H1 (cell line): Measurements from ENCODE around the gene ARHGAP26. TPM values are rescaled to one million over a fixed set of nuclear protein-coding genes. Genes with fewer than 3 reads are reported as not detected.

Experiments
- CTCF ChIA-PET: fragments of 300-600 bp; sonication (Branson Sonifier 250); formaldehyde crosslinking; loops from one replicate; lab custom pipeline; 2021; ENCODE audit not compliant: partially characterized antibody; lab: Charles Lee
- POLR2A ChIA-PET: fragments of 300-600 bp; sonication (Branson Sonifier 250); formaldehyde crosslinking; loops from one replicate; lab custom pipeline; 2021; ENCODE audit warnings: inconsistent platforms; ENCODE audit not compliant: partially characterized antibody; lab: Charles Lee
- DNase-seq, 2 experiments: peaks; one replicate each; pipeline versions ENCODE4 v3.0.0 to v3.0.0-alpha.2; 2010 to 2022; ENCODE audit warnings: low spot score in 2 of 2, low read depth in 1 of 2, mixed read lengths in 1 of 2
- FAIRE-seq: peaks from 2 replicates; lab custom pipeline; 2011; peaks lifted over from hg19 to GRCh38; lab: Jason Lieb, UNC
- H2AFZ ChIP-seq: 2 replicates; pipeline ENCODE4 v1.8.1; 2012; ENCODE audit warnings: low read length, inconsistent platforms
- H2AK5ac ChIP-seq: 2 replicates; pipeline ENCODE4 v1.6.1; 2013; ENCODE audit warnings: low read depth, low read length
- H2BK120ac ChIP-seq: replicated peaks from 2 replicates; pipeline ENCODE3; 2013; ENCODE audit warnings: low read depth, low read length, inconsistent platforms
- H2BK12ac ChIP-seq: 2 replicates; pipeline ENCODE4 v1.6.1; 2013; ENCODE audit warnings: low read depth, low read length
- H2BK15ac ChIP-seq: 2 replicates; pipeline ENCODE4 v1.6.1; 2013; ENCODE audit warnings: low read length
- H2BK20ac ChIP-seq: 2 replicates; pipeline ENCODE4 v1.6.1; 2013; ENCODE audit warnings: low read length
- H2BK5ac ChIP-seq: 2 replicates; pipeline ENCODE4 v1.6.1; 2013; ENCODE audit warnings: low read depth, low read length
- H3K14ac ChIP-seq: 2 replicates; pipeline ENCODE4 v1.6.1; 2013; ENCODE audit warnings: inconsistent platforms; ENCODE audit not compliant: insufficient read length
- H3K18ac ChIP-seq: 2 replicates; pipeline ENCODE4 v1.6.1; 2013; ENCODE audit warnings: low read length; ENCODE audit errors: extremely low read depth
- H3K23ac ChIP-seq: 2 replicates; pipeline ENCODE4 v1.6.1; 2013; ENCODE audit warnings: inconsistent platforms; ENCODE audit not compliant: insufficient read length
- H3K23me2 ChIP-seq: 2 replicates; pipeline ENCODE4 v1.6.1; 2013; ENCODE audit warnings: low read depth, low read length
- H3K27ac ChIP-seq: 2 replicates; pipeline ENCODE4 v1.6.1; 2011; ENCODE audit warnings: low read depth, low read length, inconsistent platforms
- H3K27me3 ChIP-seq, 4 experiments: replicated peaks in 1 of 4; 1 replicate in 1 of 4; 2 replicates in 3 of 4; pipeline versions ENCODE4 v1.6.1 to v1.8.1; 2011 to 2013; ENCODE audit warnings: low read length in 3 of 4, mild to moderate bottlenecking in 3 of 4, inconsistent platforms in 2 of 4, mixed read lengths in 2 of 4, moderate library complexity in 1 of 4; ENCODE audit not compliant: control insufficient read depth in 3 of 4, insufficient read depth in 3 of 4; ENCODE audit errors: extremely low read depth in 1 of 4
- H3K36me3 ChIP-seq, 4 experiments: 2 replicates each; pipeline versions ENCODE4 v1.6.1 to v1.8.1; 2011 to 2013; ENCODE audit warnings: mild to moderate bottlenecking in 4 of 4, low read length in 3 of 4, moderate library complexity in 2 of 4, control low read depth in 1 of 4, inconsistent platforms in 1 of 4; ENCODE audit not compliant: insufficient read depth in 4 of 4, control insufficient read depth in 2 of 4
- H3K4ac ChIP-seq: replicated peaks from 2 replicates; pipeline ENCODE3; 2013; ENCODE audit warnings: low read length, low read depth, mixed read lengths, inconsistent platforms; ENCODE audit not compliant: insufficient read length
- H3K4me1 ChIP-seq, 4 experiments: replicated peaks in 1 of 4; 1 replicate in 1 of 4; 2 replicates in 3 of 4; pipeline versions ENCODE4 v1.6.1 to v1.8.1; 2011 to 2013; ENCODE audit warnings: low read length in 3 of 4, inconsistent platforms in 2 of 4, mixed read lengths in 1 of 4; ENCODE audit not compliant: insufficient read depth in 4 of 4, control insufficient read depth in 3 of 4
- H3K4me2 ChIP-seq, 2 experiments: 2 replicates each; pipeline versions ENCODE4 v1.6.1 to v1.8.1; 2011 to 2013; ENCODE audit warnings: low read depth in 2 of 2, low read length in 2 of 2, control low read depth in 1 of 2, inconsistent platforms in 1 of 2, mild to moderate bottlenecking in 1 of 2; ENCODE audit not compliant: insufficient read depth in 1 of 2
- H3K4me3 ChIP-seq, 4 experiments: fragments of 200-600, 300-600 bp in 1 of 4; sonication (generic), shearing (Covaris generic), sonication (Bioruptor Twin) in 1 of 4; 2 replicates each; pipeline versions ENCODE4 v1.5.1 to v1.8.1; 2011 to 2016; ENCODE audit warnings: low read length in 4 of 4, low read depth in 3 of 4, control low read depth in 2 of 4, inconsistent platforms in 2 of 4, mild to moderate bottlenecking in 2 of 4, mixed read lengths in 1 of 4, moderate library complexity in 1 of 4; ENCODE audit not compliant: insufficient read depth in 2 of 4; ENCODE audit errors: extremely low read depth in 1 of 4
- H3K56ac ChIP-seq: replicated peaks from 2 replicates; pipeline ENCODE3; 2013; ENCODE audit warnings: low read depth, mild to moderate bottlenecking, mixed read lengths, low read length, inconsistent platforms; ENCODE audit not compliant: insufficient read length
- H3K79me1 ChIP-seq: 2 replicates; pipeline ENCODE4 v1.6.1; 2013; ENCODE audit warnings: low read depth, low read length, control low read depth
- H3K79me2 ChIP-seq, 2 experiments: 2 replicates each; pipeline versions ENCODE4 v1.6.1 to v1.8.1; 2012 to 2013; ENCODE audit warnings: low read length in 2 of 2, mild to moderate bottlenecking in 2 of 2, inconsistent platforms in 1 of 2; ENCODE audit not compliant: insufficient read depth in 2 of 2, control insufficient read depth in 1 of 2
- H3K9ac ChIP-seq, 4 experiments: replicated peaks in 1 of 4; 1 replicate in 1 of 4; 2 replicates in 3 of 4; pipeline versions ENCODE4 v1.6.1 to v1.8.1; 2011 to 2013; ENCODE audit warnings: low read depth in 3 of 4, low read length in 3 of 4, control low read depth in 2 of 4, mild to moderate bottlenecking in 2 of 4, moderate library complexity in 2 of 4, inconsistent platforms in 1 of 4; ENCODE audit errors: extremely low read depth in 1 of 4
- H3K9me3 ChIP-seq, 2 experiments: 2 replicates each; pipeline versions ENCODE4 v1.6.1 to v1.8.1; 2012 to 2013; ENCODE audit warnings: mild to moderate bottlenecking in 2 of 2, moderate library complexity in 2 of 2, control low read depth in 1 of 2, inconsistent platforms in 1 of 2, low read depth in 1 of 2, low read length in 1 of 2, mixed read lengths in 1 of 2; ENCODE audit not compliant: insufficient read depth in 2 of 2
- H4K20me1 ChIP-seq, 2 experiments: replicated peaks in 1 of 2; 2 replicates each; pipeline versions ENCODE3 to v1.8.1; 2011 to 2013; ENCODE audit warnings: inconsistent platforms in 2 of 2, low read length in 2 of 2, mild to moderate bottlenecking in 1 of 2; ENCODE audit not compliant: insufficient read depth in 2 of 2, control insufficient read depth in 1 of 2
- H4K5ac ChIP-seq: 2 replicates; pipeline ENCODE4 v1.6.1; 2013; ENCODE audit warnings: low read length, low read depth, mixed read lengths, inconsistent platforms; ENCODE audit not compliant: insufficient read length
- H4K8ac ChIP-seq: 2 replicates; pipeline ENCODE4 v1.8.0; 2013; ENCODE audit warnings: mild to moderate bottlenecking, moderate library complexity, low read length, inconsistent platforms; ENCODE audit not compliant: insufficient read depth; ENCODE audit errors: extremely low read depth
- H4K91ac ChIP-seq: replicated peaks from 2 replicates; pipeline ENCODE3; 2013; ENCODE audit warnings: low read length, mixed read lengths, inconsistent platforms; ENCODE audit not compliant: insufficient read length
- CHD1 ChIP-seq: IDR thresholded peaks from 2 replicates; pipeline ENCODE4 v1.6.1; 2012; ENCODE audit warnings: low read depth, low read length, improper control_type of control experiment
- EGR1 ChIP-seq: IDR thresholded peaks from 2 replicates; pipeline ENCODE4 v1.6.1; 2011; ENCODE audit warnings: low read depth, low read length, borderline replicate concordance
- EP300 ChIP-seq, 2 experiments: IDR thresholded peaks; 1 replicate in 1 of 2; 2 replicates in 1 of 2; pipeline ENCODE4 v1.6.1; 2011 to 2012; ENCODE audit warnings: low read depth in 2 of 2, low read length in 2 of 2, mild to moderate bottlenecking in 2 of 2, borderline replicate concordance in 1 of 2, inconsistent platforms in 1 of 2, moderate library complexity in 1 of 2
- EZH2 ChIP-seq: fragments of 200-600 bp; sonication (generic); IDR thresholded peaks from 2 replicates; pipeline ENCODE4 v1.7.1; 2012; ENCODE audit warnings: low read depth, mild to moderate bottlenecking, moderate library complexity, low read length, inconsistent platforms; ENCODE audit not compliant: severe bottlenecking
- GABPA ChIP-seq: IDR thresholded peaks from 2 replicates; pipeline ENCODE4 v1.6.1; 2011; ENCODE audit warnings: mild to moderate bottlenecking, low read length, moderate library complexity, borderline replicate concordance; ENCODE audit not compliant: insufficient read depth
- JUN ChIP-seq: IDR thresholded peaks from 2 replicates; pipeline ENCODE4 v1.6.1; 2011; ENCODE audit warnings: low read depth, mild to moderate bottlenecking, improper control_type of control experiment, low read length
- KDM1A ChIP-seq: fragments of 200-600, 300-600 bp; sonication (generic); IDR thresholded peaks from 2 replicates; pipeline ENCODE4 v1.7.1; 2016; ENCODE audit warnings: mild to moderate bottlenecking, low read length, borderline replicate concordance
- NRF1 ChIP-seq: IDR thresholded peaks from 2 replicates; pipeline ENCODE4 v1.6.1; 2011; ENCODE audit warnings: mild to moderate bottlenecking, low read depth, low read length, improper control_type of control experiment
- PHF8 ChIP-seq: fragments of 200-600 bp; sonication (generic); conservative IDR thresholded peaks from 2 replicates; pipeline ENCODE4 v1.7.1; 2012; ENCODE audit warnings: low read depth, mild to moderate bottlenecking, inconsistent platforms, low read length, moderate library complexity
- POU5F1 ChIP-seq: IDR thresholded peaks from 2 replicates; pipeline ENCODE4 v1.6.1; 2011; ENCODE audit warnings: low read depth, mild to moderate bottlenecking, low read length, moderate library complexity
- RBBP5 ChIP-seq: IDR thresholded peaks from 2 replicates; pipeline ENCODE4 v1.7.1; 2012; ENCODE audit warnings: low read depth, mild to moderate bottlenecking, inconsistent platforms, low read length, moderate library complexity, borderline replicate concordance
- SAP30 ChIP-seq: fragments of 300-600 bp; sonication (generic); IDR thresholded peaks from 2 replicates; pipeline ENCODE4 v1.7.1; 2012; ENCODE audit warnings: low read length, moderate library complexity, mild to moderate bottlenecking, inconsistent platforms; ENCODE audit not compliant: insufficient read depth, insufficient replicate concordance
- SIRT6 ChIP-seq: IDR thresholded peaks from one replicate; pipeline ENCODE4 v1.7.1; 2012; ENCODE audit warnings: low read length, inconsistent platforms
- WGBS, 2 experiments: shearing (Covaris generic) in 1 of 2; methylation state at CpG; one replicate each; pipeline versions ENCODE4 v1.1.6 to v1.1.7; 2013 to 2015; ENCODE audit warnings: low lambda C conversion rate in 2 of 2, mixed read lengths in 2 of 2, inconsistent platforms in 1 of 2, low coverage in 1 of 2, missing lambda C conversion rate in 1 of 2; ENCODE audit not compliant: insufficient replicate concordance in 2 of 2, insufficient coverage in 1 of 2, insufficient read length in 1 of 2; ENCODE audit errors: extremely low coverage in 1 of 2, missing lambda C conversion rate in 1 of 2; 5-methylcytosine and 5-hydroxymethylcytosine counted together
- polyA plus RNA-seq, 7 experiments: library from polyadenylated mRNA; depleted of rRNA in 3 of 7; stranded (reverse) in 5 of 7; unstranded in 2 of 7; fragments of >200 nt in 5 of 7; fragments of 200-250 nt in 2 of 7; gene quantifications; 1 replicate in 5 of 7; 2 replicates in 1 of 7; 4 replicates in 1 of 7; pipeline versions ENCODE4 v1.2.1 to v1.2.3, GENCODE V29; 2011 to 2013; ENCODE audit warnings: missing spikeins in 2 of 7, mixed read lengths in 2 of 7
- total RNA-seq: library from RNA; stranded (reverse); fragmentation: NEBNext Ultra II Directional; extraction: Animal tissue kit (Norgen Biotek cat#: 25700); gene quantifications from 2 replicates; pipeline ENCODE4 v1.2.1, GENCODE V29; 2021

The ARHGAP26 gene
- total and polyA plus RNA-seq, 2 of the 8 experiments (the other 6 are each of a cell fraction or from before 2014, with no cell fraction given): 7.1 to 24.8 TPM

- H3K4me1 ChIP-seq: peaks cover 2 to 12% (median 10%) of the 10 kb centered on the region in 4 experiments; a peak in 5 of 7 replicates
- H3K23ac ChIP-seq: no peak overlapping the region
- H3K23me2 ChIP-seq: no peaks in the 10 kb centered on the region
- H3K4me2 ChIP-seq: no peak overlapping the region
- 0 out of 4 replicates have a peak, but pooled peaks cover 0 to 3% of the 10 kb centered on the region in 2 experiments for H3K9me3 ChIP-seq
- no peak overlapping the region for H4K5ac ChIP-seq
- FAIRE-seq: no peak
- H3K36me3 ChIP-seq: no peaks in the 10 kb centered on the region; a peak in 1 of 8 replicates
- no peak overlapping the region for H3K14ac ChIP-seq
- no peak overlapping the region for H3K56ac ChIP-seq
- no peak overlapping the region for H2BK20ac ChIP-seq
- no peak for DNase-seq
- no peak overlapping the region for H3K4ac ChIP-seq
- H2AK5ac ChIP-seq: no peak overlapping the region
- no peak overlapping the region for H2BK120ac ChIP-seq
- no peak overlapping the region for H3K18ac ChIP-seq
- H3K27ac ChIP-seq: no peak overlapping the region
- H4K91ac ChIP-seq: no peak overlapping the region
- H4K8ac ChIP-seq: no peak overlapping the region
- no peak overlapping the region for H2BK15ac ChIP-seq
- H2BK5ac ChIP-seq: no peak overlapping the region
- H2AFZ ChIP-seq: no peak overlapping the region
- H3K27me3 ChIP-seq: no peaks in the 10 kb centered on the region
- no peak overlapping the region for H2BK12ac ChIP-seq
- no peaks in the 10 kb centered on the region for H3K79me1 ChIP-seq
- H3K4me3 ChIP-seq: no peak overlapping the region
- H3K9ac ChIP-seq: no peak overlapping the region
- ChIA-PET POLR2A (interaction anchor here (0.6 kb wide), 1 partner anchor 21 kb away, joined by 3 read pairs; no protein-coding TSS in a partner anchor), CTCF (interaction anchor here (0.6 to 2.5 kb wide), 8 partner anchors 9 to 952 kb away, joined by 3 to 6 read pairs (median 3); no protein-coding TSS in a partner anchor)
- H3K79me2 ChIP-seq: no peaks in the 10 kb centered on the region
- 83% methylated on average over 4 of the region's 4 CpGs; no CpG with 5 or more reads in 1 of the 2 experiments for WGBS, 2 experiments
- H4K20me1 ChIP-seq: no peaks in the 10 kb centered on the region
- TF ChIP-seq EZH2 (no peak), SIRT6 (no peak), JUN (no peak), SAP30 (no peak), PHF8 (no peak), NRF1 (no peak), RBBP5 (no peak), EGR1 (no peak), GABPA (no peak), POU5F1 (no peak), CHD1 (no peak), KDM1A (no peak), EP300 (IDR thresholded peaks at IDR 0.05; ENCODE audit: borderline replicate concordance in 1 of 2, low read depth in 2 of 2, low read length in 2 of 2) (no peak)
Measured at GRCh38 chr5:143019157-143019556, 249.0 kb downstream of the ARHGAP26 start.
